Neural crest cell (in vitro differentiated cells): ENCODE measurements around the gene XCL1. TPM values are rescaled to one million over a fixed set of nuclear protein-coding genes. Genes with fewer than 3 reads are reported as not detected.

ENCODE experiments used
- DNase-seq: peaks from one replicate; pipeline ENCODE4 v3.0.0; 2021; ENCODE audit warnings: low read depth, mixed read lengths, low spot score
- H3K27ac Mint-ChIP-seq: one replicate; pipeline ENCODE4 v1.8.0; 2021; ENCODE audit warnings: mild to moderate bottlenecking, mixed read lengths; ENCODE audit not compliant: unreplicated experiment
- H3K27me3 Mint-ChIP-seq: 2 replicates; pipeline ENCODE4 v1.8.0; 2021; ENCODE audit warnings: low read depth, mild to moderate bottlenecking, mixed read lengths
- H3K36me3 Mint-ChIP-seq: 2 replicates; pipeline ENCODE4 v1.8.0; 2021; ENCODE audit warnings: low read depth, mild to moderate bottlenecking, mixed read lengths
- H3K4me1 Mint-ChIP-seq: 2 replicates; pipeline ENCODE4 v1.8.0; 2021; ENCODE audit warnings: mixed read lengths
- H3K4me3 Mint-ChIP-seq: one replicate; pipeline ENCODE4 v1.8.0; 2021; ENCODE audit warnings: mild to moderate bottlenecking, mixed read lengths
- H3K9me3 Mint-ChIP-seq: 2 replicates; pipeline ENCODE4 v1.8.0; 2021; ENCODE audit warnings: mixed read lengths
- total RNA-seq: library from RNA; stranded (reverse); gene quantifications from 2 replicates; pipeline ENCODE4 v1.2.1, GENCODE V29; 2021
- TF ChIP-seq, protein P1 (sequence below): fragments of 200-600 bp; sonication (generic); conservative IDR thresholded peaks from 2 replicates; pipeline ENCODE4 v1.5.0; 2021; ENCODE audit warnings: antibody characterized with exemption, mild to moderate bottlenecking

XCL1 gene
- total RNA-seq, 1 donor from 2014 or later, result not detected

DNA sequence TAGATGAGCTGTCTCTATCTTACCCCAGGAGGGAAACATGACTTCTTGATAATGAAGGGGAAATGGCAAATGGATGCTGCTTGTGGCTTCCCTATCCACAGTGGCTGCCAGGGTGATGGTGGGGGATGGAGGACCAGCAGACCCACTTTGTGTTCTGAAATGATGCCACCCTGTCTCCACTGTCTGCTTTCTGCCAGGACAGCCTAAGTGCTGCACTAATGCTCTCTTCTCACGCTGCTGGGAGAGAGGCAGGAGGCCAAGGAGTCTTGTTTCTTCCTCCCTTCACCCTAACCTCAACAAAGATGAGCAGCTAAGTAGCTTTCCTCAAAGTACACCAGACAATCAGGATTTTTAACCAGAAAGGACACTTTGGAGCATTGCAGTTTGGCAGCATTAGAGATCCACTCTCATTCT, 36.6 kb downstream of the XCL1 start:
- H3K36me3 Mint-ChIP-seq, result no peaks in the 10 kb centered on the region
- H3K4me3 Mint-ChIP-seq, result peak overlapping the region; percentile 32
- H3K4me1 Mint-ChIP-seq, result peaks cover 43% of the 10 kb centered on the region
- H3K27me3 Mint-ChIP-seq, result no peaks in the 10 kb centered on the region
- no peaks in the 10 kb centered on the region for H3K9me3 Mint-ChIP-seq
- TF ChIP-seq, protein P1, sequence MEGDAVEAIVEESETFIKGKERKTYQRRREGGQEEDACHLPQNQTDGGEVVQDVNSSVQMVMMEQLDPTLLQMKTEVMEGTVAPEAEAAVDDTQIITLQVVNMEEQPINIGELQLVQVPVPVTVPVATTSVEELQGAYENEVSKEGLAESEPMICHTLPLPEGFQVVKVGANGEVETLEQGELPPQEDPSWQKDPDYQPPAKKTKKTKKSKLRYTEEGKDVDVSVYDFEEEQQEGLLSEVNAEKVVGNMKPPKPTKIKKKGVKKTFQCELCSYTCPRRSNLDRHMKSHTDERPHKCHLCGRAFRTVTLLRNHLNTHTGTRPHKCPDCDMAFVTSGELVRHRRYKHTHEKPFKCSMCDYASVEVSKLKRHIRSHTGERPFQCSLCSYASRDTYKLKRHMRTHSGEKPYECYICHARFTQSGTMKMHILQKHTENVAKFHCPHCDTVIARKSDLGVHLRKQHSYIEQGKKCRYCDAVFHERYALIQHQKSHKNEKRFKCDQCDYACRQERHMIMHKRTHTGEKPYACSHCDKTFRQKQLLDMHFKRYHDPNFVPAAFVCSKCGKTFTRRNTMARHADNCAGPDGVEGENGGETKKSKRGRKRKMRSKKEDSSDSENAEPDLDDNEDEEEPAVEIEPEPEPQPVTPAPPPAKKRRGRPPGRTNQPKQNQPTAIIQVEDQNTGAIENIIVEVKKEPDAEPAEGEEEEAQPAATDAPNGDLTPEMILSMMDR, result no peak
- no peak for DNase-seq
- H3K27ac Mint-ChIP-seq, result peak overlapping the region; percentile 84

DNA sequence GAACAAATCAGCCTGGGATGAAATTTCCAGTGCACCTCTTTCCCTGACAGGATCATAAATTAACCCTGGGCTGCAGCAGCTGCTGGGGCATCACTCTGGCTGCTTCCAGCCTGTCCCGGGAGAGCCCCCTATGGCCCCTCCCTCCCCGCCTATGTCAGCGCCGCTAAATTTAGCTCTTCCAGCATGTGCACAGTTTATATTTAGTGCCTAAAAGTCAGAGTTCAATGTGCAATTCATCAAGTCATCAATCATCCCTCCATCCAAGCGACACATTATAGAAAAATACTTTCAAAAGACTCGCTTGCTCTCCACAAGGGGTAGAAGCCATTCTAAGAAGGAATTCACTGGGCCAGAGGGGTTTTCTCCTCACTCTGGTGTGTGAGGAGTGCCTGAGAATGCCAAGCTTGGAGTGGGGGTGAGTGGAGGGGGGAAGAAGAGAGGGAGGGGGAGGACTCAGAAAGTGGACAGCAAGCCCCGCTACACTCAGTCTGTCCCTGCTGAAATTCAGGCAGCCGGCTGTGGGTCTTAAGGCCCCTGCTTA, 37.4 kb downstream of the XCL1 start:
- peak overlapping the region; percentile 32 for H3K4me3 Mint-ChIP-seq
- DNase-seq, result peak; percentile 17

DNA sequence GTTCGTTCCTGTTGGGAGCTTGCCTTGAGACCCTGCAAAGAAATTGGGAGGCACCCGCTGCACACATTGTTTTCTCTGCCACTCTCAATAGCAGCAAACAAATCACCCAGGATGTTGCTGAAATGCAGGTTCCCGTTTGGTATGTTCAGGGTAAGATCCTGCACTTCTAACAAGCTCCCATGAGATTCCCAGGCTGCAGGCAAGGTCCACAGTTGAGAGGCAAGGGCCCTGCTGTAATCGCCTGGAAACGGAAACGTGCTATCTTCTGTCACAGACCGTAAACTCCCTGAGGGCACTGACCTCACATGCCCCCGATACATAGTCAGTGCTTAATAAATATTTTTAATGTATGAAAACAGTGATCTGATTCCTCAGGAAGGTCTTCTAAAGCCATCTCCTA, 37.8 kb downstream of the XCL1 start:
- Mint-ChIP-seq H3K4me1 (peaks cover 43% of the 10 kb centered on the region), H3K9me3 (no peaks in the 10 kb centered on the region), H3K27ac (peak overlapping the region; percentile 40), H3K36me3 (no peaks in the 10 kb centered on the region), H3K4me3 (no peak overlapping the region), H3K27me3 (no peaks in the 10 kb centered on the region)
- DNase-seq, result no peak
- TF ChIP-seq, protein P1, result no peak

More for the DNA sequence above, 37.4 kb downstream of the XCL1 start:
- no peaks in the 10 kb centered on the region for H3K9me3 Mint-ChIP-seq
- peaks cover 45% of the 10 kb centered on the region for H3K4me1 Mint-ChIP-seq
- peak overlapping the region; percentile 40 for H3K27ac Mint-ChIP-seq
- H3K27me3 Mint-ChIP-seq, result no peaks in the 10 kb centered on the region
- H3K36me3 Mint-ChIP-seq, result no peaks in the 10 kb centered on the region
- TF ChIP-seq, protein P1, result no peak

DNA sequence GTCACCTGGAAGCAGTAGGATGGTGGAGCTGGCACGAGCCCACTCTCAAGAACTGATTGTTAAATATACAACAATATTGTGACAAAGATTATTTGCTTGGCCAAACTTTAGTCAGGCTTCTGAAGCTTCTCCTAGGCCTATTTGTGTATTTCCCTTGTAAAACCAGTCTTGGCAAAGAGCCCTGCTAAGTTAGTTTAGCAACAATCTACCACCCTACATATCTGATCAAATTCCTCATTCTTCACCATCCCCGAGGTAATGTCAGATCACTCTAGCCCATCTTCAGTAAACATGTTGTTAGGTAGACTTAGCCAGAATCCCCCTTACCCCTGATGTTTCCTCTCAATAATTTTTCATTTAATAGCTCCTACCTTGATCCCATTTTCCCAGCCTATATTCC, 39.6 kb downstream of the XCL1 start:
- Mint-ChIP-seq H3K27me3 (no peaks in the 10 kb centered on the region), H3K9me3 (no peaks in the 10 kb centered on the region), H3K27ac (no peak overlapping the region), H3K4me3 (no peak overlapping the region), H3K4me1 (peaks cover 32% of the 10 kb centered on the region), H3K36me3 (no peaks in the 10 kb centered on the region)
- DNase-seq, result no peak
- TF ChIP-seq, protein P1, result no peak

DNA sequence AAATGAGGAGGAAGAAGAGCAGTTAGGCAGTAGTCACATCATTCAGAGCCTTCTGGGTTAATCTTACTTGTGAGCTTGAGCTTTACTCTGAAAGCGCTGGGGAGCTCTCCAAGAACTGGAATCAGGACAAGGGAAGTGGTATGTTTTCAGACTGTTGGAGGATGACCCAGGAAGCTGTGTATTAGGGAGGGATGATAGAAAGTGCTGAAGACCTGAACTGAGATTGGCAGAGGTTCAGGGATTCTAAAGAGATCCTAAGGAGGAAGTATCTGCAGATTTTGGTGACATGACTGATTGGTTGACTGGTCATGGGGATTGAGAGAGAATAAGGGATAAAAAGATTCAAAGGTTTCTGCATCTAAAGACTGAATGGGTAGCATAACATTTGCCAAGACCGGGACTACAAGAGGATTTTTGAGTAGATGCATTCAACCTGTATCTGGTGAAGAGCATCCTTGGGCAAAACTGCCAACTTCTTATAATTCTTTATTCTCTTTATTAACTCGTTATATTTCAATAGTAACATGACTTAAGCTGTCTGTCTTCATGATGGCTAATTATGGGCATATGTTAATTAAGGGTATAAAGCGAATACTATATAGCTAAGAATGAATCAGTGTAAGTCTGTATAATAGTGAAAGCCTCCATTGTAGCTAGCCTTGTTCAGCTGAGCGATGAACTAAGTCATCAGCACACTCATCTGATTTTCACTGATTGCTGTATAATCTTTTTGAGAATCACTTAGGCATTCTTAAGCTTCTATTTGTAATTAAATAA, 41.8 kb downstream of the XCL1 start:
- no peak overlapping the region for H3K27ac Mint-ChIP-seq
- no peak overlapping the region for H3K4me3 Mint-ChIP-seq
- H3K4me1 Mint-ChIP-seq, result peaks cover 25% of the 10 kb centered on the region
- TF ChIP-seq, protein P1, result no peak
- DNase-seq, result no peak
- no peaks in the 10 kb centered on the region for H3K9me3 Mint-ChIP-seq
- no peaks in the 10 kb centered on the region for H3K36me3 Mint-ChIP-seq
- H3K27me3 Mint-ChIP-seq, result no peaks in the 10 kb centered on the region
